DND-41 (cell line): ENCODE results near the gene MSL1.

ENCODE experiments used
- CTCF ChIP-seq: IDR thresholded peaks from 2 replicates; pipeline ENCODE4 v1.5.1; 2012; ENCODE audit warnings: borderline replicate concordance, low read length, moderate library complexity, mild to moderate bottlenecking; ENCODE audit not compliant: poor library complexity, severe bottlenecking; ENCODE audit errors: extremely low read depth
- EZH2 ChIP-seq: IDR thresholded peaks from 3 replicates; pipeline ENCODE4 v1.6.1; 2012; ENCODE audit warnings: borderline replicate concordance, low read depth, mild to moderate bottlenecking, moderate library complexity, low read length, inconsistent platforms; ENCODE audit not compliant: severe bottlenecking

DNA sequence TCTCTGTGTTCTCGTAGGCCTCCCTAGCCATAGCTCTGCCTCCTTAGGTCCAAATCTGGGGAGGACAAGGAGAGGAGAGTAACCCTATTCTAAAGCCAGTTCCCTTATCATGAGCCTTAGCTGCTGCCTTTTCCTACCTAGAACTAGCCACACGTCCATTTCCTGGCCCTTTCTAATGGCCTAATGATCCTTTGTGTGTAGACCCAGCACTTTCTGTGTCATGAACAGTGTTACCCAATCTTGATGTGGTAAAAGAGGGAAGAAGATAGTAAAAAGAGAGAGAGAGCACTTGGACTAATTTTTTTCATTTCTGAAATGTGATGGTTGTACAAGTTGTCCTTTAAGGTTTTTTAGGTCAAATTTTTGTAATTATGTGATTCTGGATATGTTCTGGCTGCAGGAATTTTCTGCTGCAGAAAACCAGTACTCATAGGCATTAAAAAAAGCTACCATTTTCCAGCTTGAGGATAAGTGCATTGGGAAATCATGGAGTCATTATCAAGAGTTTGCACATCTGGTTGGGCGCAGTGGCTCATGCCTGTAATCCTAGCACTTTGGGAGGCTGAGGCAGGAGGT, 36.8 kb downstream of the MSL1 start:
- TF ChIP-seq CTCF = no peak
- TF ChIP-seq EZH2 = no peak
